Superior temporal gyrus (tissue), 1 donor: ENCODE results near the gene FOXK1.
"Not testable (repeated sequence)": the region's sequence is repeated elsewhere in the genome, so short reads cannot be mapped to it uniquely, and the experiment has no call there.

Experiments used
- DNase-seq: peaks from one replicate; pipeline ENCODE4 v3.0.0-alpha.2; 2016; ENCODE audit errors: extremely low spot score

Gene FOXK1

GRCh38 chr7:4667776-4668509 is 14.2 kb upstream of the FOXK1 start:
- DNase-seq: no peak

- no peak for DNase-seq
Measured at GRCh38 chr7:4668510-4668847, 13.6 kb upstream of the FOXK1 start.

GRCh38 chr7:4670791-4671190 is 11.3 kb upstream of the FOXK1 start:
- no peak for DNase-seq

- DNase-seq: no peak
Measured at GRCh38 chr7:4675771-4676367, 6.2 kb upstream of the FOXK1 start.

- DNase-seq: not testable (repeated sequence)
Measured at GRCh38 chr7:4677518-4677917, 4.6 kb upstream of the FOXK1 start.

GRCh38 chr7:4681218-4681851 is 760 bp upstream of the FOXK1 start:
- no peak for DNase-seq

GRCh38 chr7:4682621-4683042 is 537 bp downstream of the FOXK1 start:
- DNase-seq: no peak

GRCh38 chr7:4683043-4683883 is 1.2 kb downstream of the FOXK1 start:
- DNase-seq: no peak

GRCh38 chr7:4683884-4684565 is 1.9 kb downstream of the FOXK1 start:
- DNase-seq: peak; percentile 61

GRCh38 chr7:4684846-4685245 is 2.8 kb downstream of the FOXK1 start:
- no peak for DNase-seq

- not testable (repeated sequence) for DNase-seq
Measured at GRCh38 chr7:4685676-4686075, 3.6 kb downstream of the FOXK1 start.

GRCh38 chr7:4687956-4688355 is 5.9 kb downstream of the FOXK1 start:
- DNase-seq: no peak

- DNase-seq: no peak
Measured at GRCh38 chr7:4689151-4689550, 7.1 kb downstream of the FOXK1 start.

GRCh38 chr7:4689668-4690067 is 7.6 kb downstream of the FOXK1 start:
- DNase-seq: no peak

GRCh38 chr7:4690953-4691856 is 9.1 kb downstream of the FOXK1 start:
- DNase-seq: no peak

GRCh38 chr7:4692055-4692454 is 10.0 kb downstream of the FOXK1 start:
- no peak for DNase-seq

- not testable (repeated sequence) for DNase-seq
Measured at GRCh38 chr7:4692622-4693021, 10.5 kb downstream of the FOXK1 start.

- DNase-seq: no peak
Measured at GRCh38 chr7:4693152-4693551, 11.1 kb downstream of the FOXK1 start.

- DNase-seq: no peak
Measured at GRCh38 chr7:4693749-4694148, 11.7 kb downstream of the FOXK1 start.

- DNase-seq: no peak
Measured at GRCh38 chr7:4694305-4694704, 12.2 kb downstream of the FOXK1 start.
